Sciatic nerve (tissue), 2 donors: ENCODE data around the gene ASAP2. TPM values are rescaled to one million over a fixed set of nuclear protein-coding genes. Genes with fewer than 3 reads are reported as not detected.

Experiments used
- ATAC-seq: fragments of 200-7000 bp; cut with Tn5 transposase; one replicate; pipeline ENCODE4 v1.9.1; 2020; ENCODE audit warnings: mild to moderate bottlenecking, moderate library complexity
- DNase-seq: peaks from one replicate; pipeline ENCODE4 v3.0.0-alpha.2; 2020; ENCODE audit warnings: low spot score
- intact Hi-C: fragments of 100-400 bp; cut with DNase I; formaldehyde crosslinking; loops from one replicate; pipeline ENCODE4 v1.14.2; 2022
- total RNA-seq: library from RNA; stranded (reverse); fragmentation: NEBNext Ultra II Directional; extraction: Animal tissue kit (Norgen Biotek cat#: 25700); gene quantifications from one replicate; pipeline ENCODE4 v1.2.1, GENCODE V29; 2021
- donor health status: DM: no; HTN: no; CAD: no.
- donor health status: DM: no; HTN: no; CAD: no.

The ASAP2 gene
- total RNA-seq, 1 donor from 2014 or later: 47.1 TPM

GRCh38 chr2:9178904-9179571 is 27.6 kb upstream of the ASAP2 start:
- ATAC-seq (peak; percentile 91), DNase-seq (peak; percentile 77)
- intact Hi-C loops: no loop called here

- intact Hi-C loops: no loop called here
- peak; percentile 33 for ATAC-seq
- no peak for DNase-seq
These were observed 26.9 kb upstream of the ASAP2 start for GRCh38 chr2:9179572-9180201.

- intact Hi-C loops: no loop called here
- ATAC-seq: no peak
These were observed 22.3 kb upstream of the ASAP2 start for GRCh38 chr2:9184361-9184760.

GRCh38 chr2:9187620-9188214 is 18.9 kb upstream of the ASAP2 start:
- ATAC-seq: no peak
- no peak for DNase-seq
- intact Hi-C loops: no loop called here

More at GRCh38 chr2:9184361-9184760, 22.3 kb upstream of the ASAP2 start:
- no peak for DNase-seq

- DNase-seq: no peak
- intact Hi-C loops: no loop called here
These were observed 17.8 kb upstream of the ASAP2 start for GRCh38 chr2:9188823-9189222.

GRCh38 chr2:9189901-9190300 is 16.7 kb upstream of the ASAP2 start:
- intact Hi-C loops: no loop called here
- no peak for ATAC-seq
- DNase-seq: no peak

More at GRCh38 chr2:9188823-9189222, 17.8 kb upstream of the ASAP2 start:
- no peak for ATAC-seq

- ATAC-seq (peak; percentile 89), DNase-seq (peak; percentile 83)
- intact Hi-C loops: no loop called here
These were observed 15.6 kb upstream of the ASAP2 start for GRCh38 chr2:9191041-9191481.

GRCh38 chr2:9192712-9193111 is 13.9 kb upstream of the ASAP2 start:
- no peak for ATAC-seq
- no peak for DNase-seq
- intact Hi-C loops: no loop called here

GRCh38 chr2:9194352-9194751 is 12.3 kb upstream of the ASAP2 start:
- intact Hi-C loops: no loop called here
- ATAC-seq (no peak), DNase-seq (no peak)

- DNase-seq (no peak), ATAC-seq (no peak)
- intact Hi-C loops: no loop called here
These were observed 10.0 kb upstream of the ASAP2 start for GRCh38 chr2:9196637-9197036.

- intact Hi-C loops: no loop called here
- ATAC-seq: no peak
- DNase-seq: no peak
These were observed 8.7 kb upstream of the ASAP2 start for GRCh38 chr2:9197916-9198315.

- ATAC-seq: no peak
- intact Hi-C loops: loop anchor here (10.0 kb wide), 2 partner anchors 55 to 105 kb away; no protein-coding TSS in a partner anchor
- no peak for DNase-seq
These were observed 6.6 kb upstream of the ASAP2 start for GRCh38 chr2:9199716-9200632.

- intact Hi-C loops: loop anchor here (10.0 kb wide), 2 partner anchors 56 to 104 kb away; no protein-coding TSS in a partner anchor
- ATAC-seq (no peak), DNase-seq (no peak)
These were observed 6.0 kb upstream of the ASAP2 start for GRCh38 chr2:9200633-9201015.

GRCh38 chr2:9201185-9201891 is 5.3 kb upstream of the ASAP2 start:
- no peak for ATAC-seq
- intact Hi-C loops: loop anchor here (10.0 kb wide), 2 partner anchors 57 to 103 kb away; no protein-coding TSS in a partner anchor
- DNase-seq: no peak

- intact Hi-C loops: loop anchor here (10.0 kb wide), 2 partner anchors 58 to 102 kb away; no protein-coding TSS in a partner anchor
- DNase-seq: no peak
- no peak for ATAC-seq
These were observed 3.6 kb upstream of the ASAP2 start for GRCh38 chr2:9203006-9203405.

- ATAC-seq (no peak), DNase-seq (no peak)
- intact Hi-C loops: loop anchor here (10.0 kb wide), 2 partner anchors 59 to 101 kb away; no protein-coding TSS in a partner anchor
These were observed 2.7 kb upstream of the ASAP2 start for GRCh38 chr2:9203876-9204275.

GRCh38 chr2:9204939-9205338 is 1.7 kb upstream of the ASAP2 start:
- intact Hi-C loops: loop anchor here (10.0 kb wide), 2 partner anchors 60 to 100 kb away; no protein-coding TSS in a partner anchor
- ATAC-seq (no peak), DNase-seq (no peak)

GRCh38 chr2:9205486-9205885 is 1.1 kb upstream of the ASAP2 start:
- intact Hi-C loops: loop anchor here (10.0 kb wide), 2 partner anchors 61 to 99 kb away; no protein-coding TSS in a partner anchor
- no peak for ATAC-seq

More at GRCh38 chr2:9205486-9205885, 1.1 kb upstream of the ASAP2 start:
- no peak for DNase-seq
